H7 (cell line): Measurements from ENCODE around the gene SPOUT1. TPM values are rescaled to one million over a fixed set of nuclear protein-coding genes. Genes with fewer than 3 reads are reported as not detected.
A peak's percentile ranks its signal among the peaks of the same experiment; 100 is the strongest.
"Not testable (repeated sequence)": the region's sequence is repeated elsewhere in the genome, so short reads cannot be mapped to it uniquely, and the experiment has no call there.

Source experiments
- DNase-seq: peaks from one replicate; pipeline ENCODE4 v3.0.0; 2012
- H3K27me3 ChIP-seq: 2 replicates; pipeline ENCODE4 v1.6.0; 2011; ENCODE audit warnings: mild to moderate bottlenecking, low read length; ENCODE audit not compliant: control insufficient read depth, insufficient read depth
- H3K36me3 ChIP-seq: replicated peaks from 2 replicates; pipeline ENCODE4 v1.5.1; 2011; ENCODE audit warnings: low read length; ENCODE audit not compliant: control insufficient read depth, insufficient read depth
- H3K4me3 ChIP-seq: 2 replicates; pipeline ENCODE4 v1.5.1; 2011; ENCODE audit warnings: low read depth, mild to moderate bottlenecking, control low read depth, low read length, moderate library complexity; ENCODE audit not compliant: insufficient read depth
- total RNA-seq: library from RNA; depleted of rRNA; stranded (reverse); fragments of >200 nt; shearing (Covaris generic); gene quantifications from 2 replicates; pipeline ENCODE4 v1.2.3, GENCODE V29; 2014; rRNA removed

Gene SPOUT1
- total RNA-seq, 1 experiment from 2014 or later = 70.7 TPM

DNA sequence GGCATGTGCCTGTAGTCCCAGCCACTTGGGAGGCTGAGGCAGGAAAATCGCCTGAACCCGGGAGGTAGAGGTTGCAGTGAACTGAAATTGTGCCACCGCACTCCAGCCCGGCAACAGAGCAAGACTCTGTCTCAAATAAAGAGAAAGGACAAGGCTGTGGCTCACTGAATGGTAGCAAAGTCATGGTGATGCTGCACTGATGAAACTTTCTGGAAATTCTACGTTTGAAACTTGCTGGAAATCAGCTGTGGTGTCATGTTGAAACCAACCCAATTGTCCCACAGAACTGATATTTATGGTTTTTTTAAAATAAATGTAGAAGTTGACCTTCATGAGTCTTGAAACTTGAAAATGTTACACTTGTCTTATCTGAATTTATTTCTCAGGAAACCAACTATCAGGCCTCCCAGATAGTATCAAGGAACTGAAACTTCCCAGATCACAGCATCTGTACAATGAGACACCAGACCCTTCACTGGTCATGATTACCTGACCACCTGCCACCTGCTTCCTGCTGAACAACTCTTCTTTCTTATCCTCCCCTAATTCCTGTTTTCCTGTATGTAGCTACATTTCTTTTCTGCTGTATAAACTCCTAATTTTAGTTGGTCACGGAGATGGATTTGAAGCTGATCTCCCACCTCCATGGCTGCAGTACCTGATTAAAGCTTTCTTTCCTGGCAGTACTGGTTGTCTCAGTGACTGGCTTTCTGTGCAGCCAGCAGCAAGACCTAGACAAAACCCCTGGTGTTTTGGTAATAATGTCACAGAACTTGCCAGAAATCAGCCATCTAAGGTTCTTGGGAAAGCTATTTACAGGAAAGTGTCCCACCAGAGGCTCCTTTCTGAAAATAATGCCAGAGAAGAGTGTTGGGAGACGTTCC, 48.2 kb downstream of the SPOUT1 start:
- H3K36me3 ChIP-seq = no peaks in the 10 kb centered on the region
- DNase-seq = no peak
- H3K4me3 ChIP-seq = no peak overlapping the region
- no peaks in the 10 kb centered on the region for H3K27me3 ChIP-seq

GRCh38 chr9:128780093-128780492, 49.5 kb downstream of the SPOUT1 start:
- H3K27me3 ChIP-seq, DNase-seq, H3K4me3 ChIP-seq, H3K36me3 ChIP-seq: not testable (repeated sequence)

DNA sequence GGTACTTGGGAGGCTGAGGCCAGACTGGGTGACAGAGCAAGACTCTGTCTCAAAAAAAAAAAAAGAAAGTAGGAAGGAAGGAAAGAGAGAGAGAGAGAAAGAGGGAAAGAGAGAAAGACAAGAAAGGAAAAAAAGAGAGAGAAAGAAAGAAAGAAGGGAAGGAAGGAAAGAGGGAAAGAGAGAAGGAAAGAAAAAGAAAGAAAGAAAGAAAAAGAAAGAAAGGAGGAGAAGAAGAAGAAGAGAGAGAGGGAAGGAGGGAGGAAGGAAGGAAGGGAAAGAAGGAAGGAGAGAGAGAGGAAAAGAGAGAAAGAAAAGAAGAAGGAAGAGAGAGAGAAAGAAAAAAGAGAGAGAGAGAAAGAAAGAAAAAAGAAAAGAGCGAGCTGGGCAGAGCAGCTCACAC, 54.8 kb downstream of the SPOUT1 start:
- Histone ChIP-seq H3K36me3 (no peaks in the 10 kb centered on the region), H3K4me3 (no peak overlapping the region), H3K27me3 (no peaks in the 10 kb centered on the region)
- no peak for DNase-seq

- DNase-seq = no peak
- Histone ChIP-seq H3K27me3 (no peaks in the 10 kb centered on the region), H3K4me3 (no peak overlapping the region), H3K36me3 (no peaks in the 10 kb centered on the region)
Measured at GRCh38 chr9:128773049-128773448, 56.5 kb downstream of the SPOUT1 start.

GRCh38 chr9:128771745-128772519, 57.7 kb downstream of the SPOUT1 start, which contains the start of gene ZER1:
Gene ZER1, minus strand, starts transcription at chr9:128771927. Its CDS starts 16,362 bp downstream, at chr9:128755565.
- no peaks in the 10 kb centered on the region for H3K27me3 ChIP-seq
- no peaks in the 10 kb centered on the region for H3K36me3 ChIP-seq
- DNase-seq = peak; percentile 99
- H3K4me3 ChIP-seq = peak within 1 kb of the TSS; percentile 77

DNA sequence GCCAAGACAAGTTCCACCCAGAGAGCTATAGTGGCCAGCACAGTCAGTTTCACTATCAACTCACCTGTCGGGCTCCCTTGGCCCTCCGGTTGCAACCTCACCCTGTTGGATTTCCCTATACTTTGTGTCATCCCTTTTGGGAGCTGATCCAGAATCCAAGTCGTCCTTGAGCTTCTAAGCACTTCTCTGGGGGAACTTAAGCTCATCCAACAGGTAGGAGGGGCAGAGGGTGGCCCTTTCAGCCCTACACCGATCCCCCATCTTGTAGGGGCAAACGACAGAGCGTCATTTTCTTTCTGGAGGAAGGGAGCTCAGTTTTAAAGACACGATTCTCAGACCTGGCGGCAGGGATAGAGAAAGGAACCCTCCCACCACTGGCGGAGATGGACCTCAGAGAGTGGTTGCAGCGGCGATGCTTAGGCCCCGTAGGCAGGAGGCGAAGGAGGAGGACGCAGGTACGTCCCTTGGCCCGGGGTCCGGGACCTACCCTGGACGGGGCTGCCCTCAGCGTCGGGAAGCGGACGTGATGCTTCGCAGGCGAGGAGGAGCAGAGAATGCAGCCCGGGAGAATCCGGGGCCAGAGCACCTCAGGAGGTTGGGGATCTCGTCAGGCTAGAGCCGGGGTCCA, 58.4 kb downstream of the SPOUT1 start:
- no peak for DNase-seq
- Histone ChIP-seq H3K27me3 (no peaks in the 10 kb centered on the region), H3K4me3 (peak overlapping the region; percentile 77)

DNA sequence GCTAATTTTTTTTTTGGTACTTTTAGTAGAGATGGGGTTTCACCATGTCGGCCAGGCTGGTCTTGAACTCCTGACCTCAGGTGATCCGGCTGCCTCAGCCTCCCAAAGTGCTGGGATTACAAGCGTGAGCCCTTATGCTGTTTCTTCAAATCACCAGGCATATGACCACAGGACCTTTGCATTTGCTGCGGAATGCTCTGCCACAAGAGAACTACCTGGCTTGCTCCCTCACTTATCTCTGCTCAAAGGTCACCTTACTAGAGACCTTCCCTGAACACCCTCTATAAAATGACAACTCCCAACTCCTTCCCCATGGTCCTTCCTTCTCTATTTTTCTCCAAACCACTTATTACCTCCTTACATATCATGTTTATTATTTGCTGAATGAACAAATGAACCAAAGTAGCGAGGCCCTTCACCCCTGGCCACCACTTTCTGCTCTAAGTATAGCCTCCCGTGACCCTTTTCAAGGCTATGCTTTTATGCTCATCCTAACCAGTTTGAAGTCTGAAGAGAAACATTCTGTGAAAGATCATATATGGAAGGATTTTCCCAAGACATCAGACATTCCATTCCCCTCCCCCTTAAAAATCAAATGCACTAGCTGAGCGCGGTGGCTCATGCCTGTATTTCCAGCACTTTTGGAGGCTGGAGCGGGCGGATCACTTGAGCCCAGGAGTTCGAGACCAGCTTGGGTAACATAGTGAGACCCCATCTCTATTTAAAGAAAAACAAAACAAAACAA, 59.1 kb downstream of the SPOUT1 start:
- Histone ChIP-seq H3K27me3 (no peaks in the 10 kb centered on the region), H3K4me3 (peak overlapping the region; percentile 77), H3K36me3 (no peaks in the 10 kb centered on the region)
- no peak for DNase-seq

More for the DNA sequence above, 58.4 kb downstream of the SPOUT1 start:
- H3K36me3 ChIP-seq = no peaks in the 10 kb centered on the region

Other genes starting within 250 kb of the SPOUT1 start
- gene DYNC2I2, start 172.9 kb downstream of the SPOUT1 start, total RNA-seq = 82.3 and 113 TPM in 2 replicates
- 798 and 1,235 TPM in 2 replicates for gene SET, start 140.6 kb downstream of the SPOUT1 start, total RNA-seq
- gene PKN3, start 127.3 kb downstream of the SPOUT1 start, total RNA-seq = 29.4 and 35.0 TPM in 2 replicates
- gene ZDHHC12, start 105.7 kb downstream of the SPOUT1 start, total RNA-seq = 66.5 and 76.6 TPM in 2 replicates
- gene ZER1, start 57.9 kb downstream of the SPOUT1 start, total RNA-seq = 19.6 and 31.1 TPM in 2 replicates
- 15.3 and 16.8 TPM in 2 replicates for gene TBC1D13, start 42.5 kb downstream of the SPOUT1 start, total RNA-seq
- gene ENDOG, start 11.3 kb downstream of the SPOUT1 start, total RNA-seq = 15.5 and 32.9 TPM in 2 replicates
- gene KYAT1, start 52.2 kb upstream of the SPOUT1 start, total RNA-seq = 47.9 and 49.0 TPM in 2 replicates
- gene LRRC8A, start 52.3 kb upstream of the SPOUT1 start, total RNA-seq = 67.2 and 76.0 TPM in 2 replicates
- gene PHYHD1, start 91.2 kb upstream of the SPOUT1 start, total RNA-seq = 24.3 and 27.2 TPM in 2 replicates
- 18.6 and 20.9 TPM in 2 replicates for gene DOLK, start 117.8 kb upstream of the SPOUT1 start, total RNA-seq
- 81.3 and 87.9 TPM in 2 replicates for gene NUP188, start 117.9 kb upstream of the SPOUT1 start, total RNA-seq
- 79.1 and 80.1 TPM in 2 replicates for gene SH3GLB2, start 198.5 kb upstream of the SPOUT1 start, total RNA-seq
- 26.4 and 33.8 TPM in 2 replicates for gene MIGA2, start 206.8 kb upstream of the SPOUT1 start, total RNA-seq